ENCODE results near the gene MMAB.

Gene MMAB

GRCh38 chr12:109538191-109538863 lies 35.0 kb downstream of the MMAB start:
- DNase-seq (ENCODE audit: low read depth): no peak

- DNase-seq (ENCODE audit: low read depth): no peak
These were observed 36.2 kb downstream of the MMAB start for GRCh38 chr12:109537136-109537535.

- DNase-seq (ENCODE audit: low read depth): no peak
These were observed 37.4 kb downstream of the MMAB start for GRCh38 chr12:109535863-109536250.

- no peak for DNase-seq (ENCODE audit: low read depth)
These were observed 38.0 kb downstream of the MMAB start for GRCh38 chr12:109535231-109535862.

- DNase-seq (ENCODE audit: low read depth): no peak
These were observed 38.8 kb downstream of the MMAB start for GRCh38 chr12:109534456-109534855.

GRCh38 chr12:109533487-109533740 lies 39.9 kb downstream of the MMAB start:
- no peak for DNase-seq (ENCODE audit: low read depth)

GRCh38 chr12:109532721-109533486 lies 40.4 kb downstream of the MMAB start:
- no peak for DNase-seq (ENCODE audit: low read depth)

GRCh38 chr12:109531411-109531810 lies 41.9 kb downstream of the MMAB start:
- no peak for DNase-seq (ENCODE audit: low read depth)

- no peak for DNase-seq (ENCODE audit: low read depth)
These were observed 43.3 kb downstream of the MMAB start for GRCh38 chr12:109529691-109530640.

GRCh38 chr12:109527489-109528123 lies 45.7 kb downstream of the MMAB start:
- DNase-seq (ENCODE audit: low read depth): no peak

- no peak for DNase-seq (ENCODE audit: low read depth)
These were observed 48.1 kb downstream of the MMAB start for GRCh38 chr12:109525279-109525585.

GRCh38 chr12:109524466-109525278 lies 48.6 kb downstream of the MMAB start:
- no peak for DNase-seq (ENCODE audit: low read depth)

GRCh38 chr12:109523504-109523903 lies 49.8 kb downstream of the MMAB start:
- no peak for DNase-seq (ENCODE audit: low read depth)

GRCh38 chr12:109523071-109523470 lies 50.2 kb downstream of the MMAB start:
- no peak for DNase-seq (ENCODE audit: low read depth)

GRCh38 chr12:109521831-109522230 lies 51.5 kb downstream of the MMAB start:
- DNase-seq (ENCODE audit: low read depth): no peak

- DNase-seq (ENCODE audit: low read depth): no peak
These were observed 53.5 kb downstream of the MMAB start for GRCh38 chr12:109519787-109520186.

- DNase-seq (ENCODE audit: low read depth): peak; percentile 51
These were observed 54.3 kb downstream of the MMAB start for GRCh38 chr12:109518820-109519665.

GRCh38 chr12:109517619-109518018 lies 55.7 kb downstream of the MMAB start:
- no peak for DNase-seq (ENCODE audit: low read depth)

GRCh38 chr12:109513977-109514376 lies 59.3 kb downstream of the MMAB start:
- DNase-seq (ENCODE audit: low read depth): no peak

GRCh38 chr12:109513051-109513450 lies 60.3 kb downstream of the MMAB start:
- DNase-seq (ENCODE audit: low read depth): no peak
